ENCODE measurements around the gene ANKRD17.

DNA sequence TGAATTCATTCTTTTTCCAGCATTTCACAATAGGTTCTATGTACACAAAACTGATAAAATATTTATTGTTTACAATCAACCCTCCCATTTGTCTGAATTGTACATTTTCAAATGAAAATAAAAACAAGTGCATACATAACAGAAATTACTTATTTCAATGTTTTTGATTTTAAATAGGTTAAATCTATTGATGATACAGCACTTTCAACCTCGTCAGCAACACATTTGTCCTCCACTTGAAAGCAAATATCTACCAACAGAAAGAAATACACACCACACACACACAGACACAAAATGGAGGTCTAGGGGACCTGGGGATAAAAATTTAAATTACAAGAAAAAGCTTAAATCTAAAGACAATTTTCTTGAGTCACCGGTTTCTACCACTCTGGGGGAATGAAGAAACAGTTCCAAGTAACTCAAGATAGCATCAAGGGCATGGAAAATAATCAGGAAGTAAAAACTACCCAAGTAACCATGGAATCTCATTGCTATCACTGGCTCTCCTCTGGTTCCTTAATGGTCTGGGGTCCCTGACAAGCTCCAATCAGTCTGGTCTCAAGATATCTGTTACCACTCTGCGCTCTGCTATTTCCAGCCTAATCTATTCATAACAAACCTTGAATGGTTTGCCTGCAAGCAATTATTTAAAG, 27.6 kb downstream of the ANKRD17 start:
- TF ChIP-seq POLR2A (IDR thresholded peaks at IDR 0.05; ENCODE audit: low read length) (no peak), GATA1 (IDR thresholded peaks at IDR 0.05; ENCODE audit: low read depth, low read length) (no peak)
